Lower lobe of right lung (tissue), 2 donors: ENCODE data around the gene MYLK4. TPM values are rescaled to one million over a fixed set of nuclear protein-coding genes. Genes with fewer than 3 reads are reported as not detected.

Experiments used
- ATAC-seq, 2 donors: fragments of 200-7000 bp; cut with Tn5 transposase; one replicate each; pipeline ENCODE4 v1.9.1; 2020 to 2022; ENCODE audit warnings: mild to moderate bottlenecking in 2 of 2, moderate library complexity in 2 of 2
- DNase-seq: peaks from one replicate; pipeline ENCODE4 v3.0.0-alpha.2; 2020
- H3K27ac ChIP-seq: fragments of 200-600 bp; one replicate; pipeline ENCODE4 v1.8.0; 2022
- H3K27me3 ChIP-seq: fragments of 200-600 bp; one replicate; pipeline ENCODE4 v1.8.0; 2022; ENCODE audit warnings: low read depth
- H3K36me3 ChIP-seq: fragments of 200-600 bp; one replicate; pipeline ENCODE4 v1.8.0; 2022; ENCODE audit warnings: mild to moderate bottlenecking
- H3K4me1 ChIP-seq: fragments of 200-600 bp; one replicate; pipeline ENCODE4 v1.8.0; 2022
- H3K4me3 ChIP-seq: fragments of 200-600 bp; one replicate; pipeline ENCODE4 v1.8.0; 2022; ENCODE audit warnings: mild to moderate bottlenecking
- H3K9me3 ChIP-seq: fragments of 200-600 bp; one replicate; pipeline ENCODE4 v1.8.0; 2022
- intact Hi-C: fragments of 100-400 bp; cut with DNase I; formaldehyde crosslinking; loops from one replicate; pipeline ENCODE4 v1.11.0; 2022
- total RNA-seq: library from RNA; stranded (reverse); fragmentation: NEBNext Ultra II Directional; extraction: Animal tissue kit (Norgen Biotek cat#: 25700); gene quantifications from one replicate; pipeline ENCODE4 v1.2.1, GENCODE V29; 2021
- TF ChIP-seq, protein P1 (sequence below): fragments of 200-600 bp; IDR thresholded peaks from one replicate; pipeline ENCODE4 v1.8.0; 2022; ENCODE audit warnings: antibody characterized with exemption, mild to moderate bottlenecking
- donor health status: DM: no; HTN: yes; CAD: no; lungs with severe emphysema.

Gene MYLK4
- total RNA-seq, 1 donor from 2014 or later: 0.56 TPM

- DNase-seq (no peak), ATAC-seq (peak; percentile 53 to 59)
- Histone ChIP-seq H3K27me3 (no peaks in the 10 kb centered on the region), H3K27ac (no peak overlapping the region), H3K36me3 (no peaks in the 10 kb centered on the region), H3K4me3 (no peak overlapping the region), H3K4me1 (no peaks in the 10 kb centered on the region), H3K9me3 (no peaks in the 10 kb centered on the region)
- intact Hi-C loops: no loop called here
- TF ChIP-seq, protein P1, sequence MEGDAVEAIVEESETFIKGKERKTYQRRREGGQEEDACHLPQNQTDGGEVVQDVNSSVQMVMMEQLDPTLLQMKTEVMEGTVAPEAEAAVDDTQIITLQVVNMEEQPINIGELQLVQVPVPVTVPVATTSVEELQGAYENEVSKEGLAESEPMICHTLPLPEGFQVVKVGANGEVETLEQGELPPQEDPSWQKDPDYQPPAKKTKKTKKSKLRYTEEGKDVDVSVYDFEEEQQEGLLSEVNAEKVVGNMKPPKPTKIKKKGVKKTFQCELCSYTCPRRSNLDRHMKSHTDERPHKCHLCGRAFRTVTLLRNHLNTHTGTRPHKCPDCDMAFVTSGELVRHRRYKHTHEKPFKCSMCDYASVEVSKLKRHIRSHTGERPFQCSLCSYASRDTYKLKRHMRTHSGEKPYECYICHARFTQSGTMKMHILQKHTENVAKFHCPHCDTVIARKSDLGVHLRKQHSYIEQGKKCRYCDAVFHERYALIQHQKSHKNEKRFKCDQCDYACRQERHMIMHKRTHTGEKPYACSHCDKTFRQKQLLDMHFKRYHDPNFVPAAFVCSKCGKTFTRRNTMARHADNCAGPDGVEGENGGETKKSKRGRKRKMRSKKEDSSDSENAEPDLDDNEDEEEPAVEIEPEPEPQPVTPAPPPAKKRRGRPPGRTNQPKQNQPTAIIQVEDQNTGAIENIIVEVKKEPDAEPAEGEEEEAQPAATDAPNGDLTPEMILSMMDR: no peak
Measured at GRCh38 chr6:2725999-2726567, 24.6 kb downstream of the MYLK4 start.

GRCh38 chr6:2725364-2725988 is 25.2 kb downstream of the MYLK4 start:
- H3K27ac ChIP-seq: no peak overlapping the region
- intact Hi-C loops: no loop called here
- H3K9me3 ChIP-seq: no peaks in the 10 kb centered on the region
- no peaks in the 10 kb centered on the region for H3K36me3 ChIP-seq
- TF ChIP-seq, protein P1: no peak
- H3K4me1 ChIP-seq: no peaks in the 10 kb centered on the region
- DNase-seq: no peak
- no peaks in the 10 kb centered on the region for H3K27me3 ChIP-seq
- ATAC-seq: no peak
- no peak overlapping the region for H3K4me3 ChIP-seq

GRCh38 chr6:2721219-2721618 is 29.5 kb downstream of the MYLK4 start:
- TF ChIP-seq, protein P1: no peak
- Histone ChIP-seq H3K27me3 (no peaks in the 10 kb centered on the region), H3K27ac (no peak overlapping the region), H3K36me3 (no peaks in the 10 kb centered on the region), H3K4me3 (no peak overlapping the region), H3K4me1 (no peaks in the 10 kb centered on the region), H3K9me3 (no peaks in the 10 kb centered on the region)
- ATAC-seq (no peak), DNase-seq (no peak)
- intact Hi-C loops: no loop called here

- Histone ChIP-seq H3K4me1 (no peaks in the 10 kb centered on the region), H3K27ac (no peak overlapping the region), H3K27me3 (no peaks in the 10 kb centered on the region), H3K9me3 (no peaks in the 10 kb centered on the region), H3K36me3 (no peaks in the 10 kb centered on the region), H3K4me3 (no peak overlapping the region)
- TF ChIP-seq, protein P1: no peak
- no peak for ATAC-seq
- DNase-seq: no peak
- intact Hi-C loops: no loop called here
Measured at GRCh38 chr6:2719093-2719455, 31.6 kb downstream of the MYLK4 start.

GRCh38 chr6:2718334-2719092 is 32.2 kb downstream of the MYLK4 start:
- Histone ChIP-seq H3K27ac (no peak overlapping the region), H3K9me3 (no peaks in the 10 kb centered on the region), H3K27me3 (no peaks in the 10 kb centered on the region), H3K36me3 (no peaks in the 10 kb centered on the region), H3K4me1 (no peaks in the 10 kb centered on the region), H3K4me3 (no peak overlapping the region)
- intact Hi-C loops: no loop called here
- TF ChIP-seq, protein P1: no peak
- DNase-seq (no peak), ATAC-seq (no peak)
